HCT116 (cell line): Measurements from ENCODE around the gene AGTRAP.

Experiments used
- ATF3 ChIP-seq: IDR thresholded peaks from 2 replicates; pipeline ENCODE4 v1.6.1; 2012
- CTCF ChIP-seq, 3 experiments: fragments of 200-600 bp in 1 of 3; sonication (generic) in 1 of 3; IDR thresholded peaks in 2 of 3; conservative IDR thresholded peaks in 1 of 3; 2 replicates each; pipeline ENCODE4 v1.5.1; 2012 to 2017; ENCODE audit warnings: low read depth in 2 of 3, low read length in 2 of 3, antibody characterized with exemption in 1 of 3, borderline replicate concordance in 1 of 3, control low read depth in 1 of 3, mild to moderate bottlenecking in 1 of 3, mixed read lengths in 1 of 3, mixed run types in 1 of 3, moderate library complexity in 1 of 3; ENCODE audit not compliant: insufficient read depth in 1 of 3
- EZH2 ChIP-seq: fragments of 200-600 bp; sonication (generic); IDR thresholded peaks from 2 replicates; pipeline ENCODE4 v1.6.1; 2017; ENCODE audit warnings: antibody characterized with exemption, mixed run types
- MAX ChIP-seq: IDR thresholded peaks from 2 replicates; pipeline ENCODE4 v1.6.1; 2012
- POLR2A ChIP-seq: IDR thresholded peaks from 2 replicates; pipeline ENCODE4 v1.7.0; 2011; ENCODE audit warnings: borderline replicate concordance; ENCODE audit not compliant: insufficient read depth, insufficient read length; ENCODE audit errors: extremely low read depth
- POLR2AphosphoS5 ChIP-seq: IDR thresholded peaks from 2 replicates; pipeline ENCODE4 v1.6.1; 2011; ENCODE audit warnings: mild to moderate bottlenecking, low read depth, low read length, moderate library complexity
- REST ChIP-seq: IDR thresholded peaks from 2 replicates; pipeline ENCODE4 v1.6.1; 2012; ENCODE audit warnings: low read depth

DNA sequence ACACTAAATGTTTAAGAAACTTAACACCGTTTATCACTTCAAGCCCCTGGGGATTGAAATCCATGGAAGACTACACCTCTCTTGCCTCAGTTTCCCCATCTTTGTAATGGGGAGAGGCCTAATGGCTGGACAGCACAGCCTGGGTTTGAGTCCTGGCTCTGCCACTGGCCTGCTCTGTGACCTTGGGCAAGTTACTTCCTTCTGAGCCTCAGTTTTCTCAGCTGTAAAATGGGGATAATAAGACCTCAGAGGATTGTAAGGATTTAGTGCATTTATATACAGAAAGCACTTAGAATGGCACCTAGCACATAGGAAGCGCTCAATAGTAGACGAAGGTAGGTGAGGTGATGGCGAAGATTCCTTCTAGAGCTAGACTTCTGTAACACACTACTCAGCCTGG, 5.5 kb downstream of the AGTRAP start:
- TF ChIP-seq CTCF (IDR thresholded peaks at IDR 0.05 in 2 of 3, conservative IDR thresholded peaks at IDR 0.05 in 1 of 3; ENCODE audit: borderline replicate concordance in 1 of 3, insufficient read depth in 1 of 3, low read depth in 2 of 3, low read length in 2 of 3) = no peak
- TF ChIP-seq REST = no peak
- no peak for TF ChIP-seq POLR2A
- TF ChIP-seq ATF3 = no peak
- no peak for TF ChIP-seq EZH2
- no peak for TF ChIP-seq MAX
- TF ChIP-seq POLR2AphosphoS5 = no peak
